H1 (cell line): ENCODE measurements around the gene PAPSS2. TPM values are rescaled to one million over a fixed set of nuclear protein-coding genes. Genes with fewer than 3 reads are reported as not detected.

ENCODE experiments used
- KDM1A ChIP-seq: fragments of 200-600, 300-600 bp; sonication (generic); IDR thresholded peaks from 2 replicates; pipeline ENCODE4 v1.7.1; 2016; ENCODE audit warnings: mild to moderate bottlenecking, low read length, borderline replicate concordance
- polyA plus RNA-seq, 7 experiments: library from polyadenylated mRNA; depleted of rRNA in 3 of 7; stranded (reverse) in 5 of 7; unstranded in 2 of 7; fragments of >200 nt in 5 of 7; fragments of 200-250 nt in 2 of 7; gene quantifications; 1 replicate in 5 of 7; 2 replicates in 1 of 7; 4 replicates in 1 of 7; pipeline versions ENCODE4 v1.2.1 to v1.2.3, GENCODE V29; 2011 to 2013; ENCODE audit warnings: missing spikeins in 2 of 7, mixed read lengths in 2 of 7
- total RNA-seq: library from RNA; stranded (reverse); fragmentation: NEBNext Ultra II Directional; extraction: Animal tissue kit (Norgen Biotek cat#: 25700); gene quantifications from 2 replicates; pipeline ENCODE4 v1.2.1, GENCODE V29; 2021

PAPSS2 gene
- total and polyA plus RNA-seq, 2 of the 8 experiments (the other 6 are each of a cell fraction or from before 2014, with no cell fraction given), result 7.6 to 20.2 TPM

DNA sequence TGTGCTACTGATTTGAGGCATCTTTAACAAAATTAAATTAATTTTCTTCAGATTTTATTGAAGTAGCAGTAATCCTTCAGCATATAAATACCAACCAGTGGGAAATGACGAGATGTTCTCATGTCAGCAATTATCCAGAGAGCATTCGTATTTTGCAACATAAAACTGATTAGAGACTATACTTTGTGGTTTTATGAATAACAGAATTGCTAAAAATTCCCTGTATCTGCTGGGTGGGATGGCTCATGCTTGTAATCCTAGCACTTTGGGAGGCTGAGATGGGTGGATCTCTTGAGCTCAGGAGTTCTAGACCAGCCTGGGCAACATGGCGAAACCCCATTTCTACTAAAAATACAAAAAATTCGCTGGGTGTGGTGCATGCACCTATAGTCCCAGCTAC, 101.5 kb downstream of the PAPSS2 start (continued):
- TF ChIP-seq KDM1A, result no peak
